ENCODE results near the gene RNASET2.
A peak's percentile ranks its signal among the peaks of the same experiment; 100 is the strongest.

The RNASET2 gene, protein sequence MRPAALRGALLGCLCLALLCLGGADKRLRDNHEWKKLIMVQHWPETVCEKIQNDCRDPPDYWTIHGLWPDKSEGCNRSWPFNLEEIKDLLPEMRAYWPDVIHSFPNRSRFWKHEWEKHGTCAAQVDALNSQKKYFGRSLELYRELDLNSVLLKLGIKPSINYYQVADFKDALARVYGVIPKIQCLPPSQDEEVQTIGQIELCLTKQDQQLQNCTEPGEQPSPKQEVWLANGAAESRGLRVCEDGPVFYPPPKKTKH

GRCh38 chr6:166956444-166957086 lies at the start of gene RNASET2:
TSS of gene RNASET2 (minus strand) at chr6:166956550. CDS start at chr6:166956182, 368 bp downstream.
- peak; percentile 88 for DNase-seq (ENCODE audit: low spot score)

DNA sequence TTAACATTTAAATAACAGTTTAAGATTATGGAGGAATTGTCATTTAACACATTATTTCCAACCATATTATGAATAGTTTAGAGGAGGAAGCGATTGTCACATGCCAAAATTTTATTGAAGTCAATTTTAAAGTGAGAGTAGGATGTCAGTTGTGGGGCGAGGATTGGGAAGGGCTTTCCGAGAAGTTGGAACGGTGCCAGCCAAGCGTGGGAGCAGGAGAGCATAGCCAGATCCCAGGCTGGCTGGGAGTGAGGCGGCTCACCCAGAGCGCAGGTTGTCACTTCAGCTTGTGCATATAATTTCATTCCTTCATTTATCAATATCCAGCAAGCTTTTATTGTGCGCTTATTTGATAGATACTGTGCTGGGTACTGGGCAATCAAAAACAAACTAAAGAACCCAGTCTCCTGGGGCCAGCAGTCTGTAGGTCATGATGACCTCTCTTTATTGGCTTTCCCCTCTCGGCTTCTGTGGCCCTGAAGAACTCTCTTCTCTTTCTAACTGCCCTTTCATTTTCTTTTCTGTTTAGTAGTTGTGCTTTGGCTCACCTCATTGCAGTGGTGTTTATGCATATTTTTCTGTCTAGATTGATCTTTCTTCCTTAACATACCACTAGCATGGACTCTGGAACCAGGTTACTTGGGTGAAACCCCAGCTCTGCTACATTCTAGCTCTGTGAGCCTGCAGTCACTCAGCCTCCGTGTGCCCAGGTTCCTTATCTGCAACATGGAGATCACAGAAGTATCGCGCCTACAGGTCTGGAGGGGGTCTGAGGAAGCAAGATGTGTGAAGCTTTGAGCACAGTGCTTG lies 49.2 kb upstream of the RNASET2 start:
- no peak for DNase-seq (ENCODE audit: low spot score)

- DNase-seq (ENCODE audit: low spot score), result no peak
Observed at GRCh38 chr6:167000759-167001158, 44.4 kb upstream of the RNASET2 start.

DNA sequence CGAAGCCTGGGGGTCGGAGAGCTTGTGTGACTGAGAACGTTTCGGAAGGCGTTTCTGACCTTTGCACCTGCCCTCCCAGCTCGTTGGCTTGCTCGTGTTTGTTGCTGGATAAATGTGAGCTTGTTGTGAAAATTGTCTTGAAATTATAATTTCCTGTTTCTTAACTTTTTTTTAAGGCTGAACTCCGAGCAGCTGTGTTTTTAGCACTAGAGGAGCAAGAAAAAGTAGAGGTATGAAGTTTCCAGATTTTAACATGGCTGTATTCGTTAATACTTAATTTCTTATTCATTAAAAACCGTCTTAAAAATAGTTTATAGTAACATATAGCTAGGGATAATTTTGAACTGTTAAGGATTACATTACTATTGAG lies 43.5 kb upstream of the RNASET2 start:
- peak; percentile 48 for DNase-seq (ENCODE audit: low spot score)

DNA sequence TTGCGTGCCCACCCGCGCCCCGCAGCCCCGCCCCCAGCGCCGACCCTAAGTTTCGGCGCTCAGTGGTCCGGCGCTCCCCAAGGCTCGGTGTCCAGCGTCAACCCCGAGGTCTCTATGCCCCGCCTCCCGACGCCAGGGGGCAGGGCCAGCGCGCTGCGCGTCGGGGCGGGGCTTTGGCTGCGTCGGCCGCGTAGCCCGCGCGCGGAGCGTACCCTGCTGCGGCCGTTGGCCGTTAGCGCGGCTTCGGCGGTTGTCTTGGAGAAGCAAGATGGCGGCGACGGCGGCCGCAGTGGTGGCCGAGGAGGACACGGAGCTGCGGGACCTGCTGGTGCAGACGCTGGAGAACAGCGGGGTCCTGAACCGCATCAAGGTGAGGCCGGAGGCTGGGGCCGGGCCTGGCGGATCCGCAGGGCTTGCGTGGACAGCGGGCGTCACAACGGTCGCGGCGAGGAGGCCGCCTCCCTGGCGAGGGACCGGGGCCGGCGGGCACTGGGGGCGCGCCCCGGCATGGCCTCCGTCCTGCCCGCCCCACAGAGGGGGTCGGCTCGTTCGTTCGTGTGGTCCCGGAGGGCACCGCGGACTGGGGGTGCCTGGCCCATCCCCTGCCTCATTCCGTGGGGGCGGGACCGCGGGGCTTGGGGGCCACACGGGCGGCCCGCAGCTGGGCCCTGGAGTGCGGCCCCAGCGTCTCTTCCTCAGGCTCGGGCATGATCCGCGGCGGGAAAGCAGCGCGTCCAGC lies 43.0 kb upstream of the RNASET2 start, which contains the start of gene CEP43:
Gene CEP43, plus strand, starts transcription at position 253 of the 739 bp plus-strand sequence. Its CDS starts 16 bp downstream, at position 269.
- DNase-seq (ENCODE audit: low spot score), result peak; percentile 93

DNA sequence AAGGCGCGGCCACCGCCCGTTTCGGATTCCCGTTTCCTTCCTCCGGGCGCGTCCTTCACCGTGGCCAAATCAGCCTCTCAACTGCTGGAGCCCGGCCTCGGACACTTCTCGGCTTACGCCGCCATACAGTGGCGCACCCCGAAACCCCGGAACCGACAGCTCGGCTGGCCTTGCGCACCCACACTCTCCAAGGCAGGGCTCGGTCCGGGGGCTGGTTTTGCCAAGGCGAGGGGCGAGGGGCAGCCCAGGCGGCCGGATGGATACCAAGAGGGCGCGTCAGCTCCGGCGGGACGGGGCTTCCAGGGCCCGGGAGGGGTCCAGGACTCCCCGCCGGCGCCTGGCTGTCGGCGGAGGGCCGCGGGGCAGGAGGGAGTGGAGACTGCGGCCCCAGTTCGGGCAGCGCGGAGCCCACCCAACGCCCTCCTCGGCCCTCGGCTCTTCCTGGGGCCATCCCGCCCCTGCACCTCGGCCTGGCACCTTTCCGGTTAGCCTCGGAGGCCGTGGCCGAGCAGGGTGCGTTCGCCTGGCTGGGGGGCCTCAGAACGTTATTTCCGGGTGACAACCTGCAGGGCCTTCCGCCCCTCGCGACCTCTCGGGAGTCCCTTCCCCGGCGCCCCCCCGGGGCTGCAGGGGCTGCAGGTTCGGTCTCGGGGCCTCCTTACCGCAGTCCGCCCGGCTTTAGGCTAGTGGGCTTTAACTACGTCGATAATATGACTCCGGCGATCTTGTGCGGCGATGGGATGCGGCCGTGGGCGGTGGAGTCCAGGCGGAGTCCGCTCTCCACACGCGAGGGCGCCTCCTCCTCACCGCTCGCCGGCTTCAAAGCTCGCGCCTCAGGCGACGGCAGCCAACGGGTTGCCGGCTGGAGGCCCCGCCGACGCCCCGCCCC lies 42.1 kb upstream of the RNASET2 start:
- peak; percentile 20 for DNase-seq (ENCODE audit: low spot score)

GRCh38 chr6:166997768-166998255 lies 41.5 kb upstream of the RNASET2 start:
- peak; percentile 90 for DNase-seq (ENCODE audit: low spot score)

DNA sequence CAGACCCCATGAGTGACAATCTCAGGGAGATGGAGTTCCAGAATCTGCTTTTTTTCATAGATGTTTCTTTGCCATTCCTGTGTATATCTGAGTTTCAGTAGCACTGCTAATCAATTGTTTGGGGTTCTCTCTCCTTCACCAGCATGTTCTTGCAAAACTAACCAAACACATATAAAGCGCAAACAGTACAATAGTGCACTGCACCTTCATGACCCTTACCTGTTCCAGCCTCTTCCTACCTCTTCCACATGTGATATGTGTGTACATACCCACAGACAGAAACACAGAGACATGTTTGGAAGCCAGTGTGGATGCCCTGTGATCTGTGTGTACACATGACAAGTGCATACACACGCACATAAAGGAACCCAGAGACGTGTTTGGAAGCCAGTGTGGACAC lies 41.0 kb upstream of the RNASET2 start:
- DNase-seq (ENCODE audit: low spot score), result no peak

DNA sequence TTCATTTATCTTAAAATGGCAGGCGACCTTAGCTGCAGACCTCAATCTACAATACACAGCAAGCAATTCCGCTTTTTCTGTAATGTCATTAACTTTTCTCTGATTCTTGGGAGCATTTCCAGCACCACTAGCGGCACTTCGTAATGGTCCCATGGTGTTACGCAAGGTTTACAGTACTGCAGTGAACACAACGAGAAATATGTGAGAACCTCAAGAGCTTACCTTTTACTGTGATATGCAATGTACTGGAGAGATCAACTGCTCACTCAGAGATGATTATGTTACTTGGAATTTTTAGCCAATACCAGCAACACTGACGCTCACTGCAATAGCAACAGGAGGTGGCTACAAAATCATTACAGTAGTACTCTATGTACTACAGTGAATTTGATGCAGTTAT lies 40.1 kb upstream of the RNASET2 start:
- no peak for DNase-seq (ENCODE audit: low spot score)

DNA sequence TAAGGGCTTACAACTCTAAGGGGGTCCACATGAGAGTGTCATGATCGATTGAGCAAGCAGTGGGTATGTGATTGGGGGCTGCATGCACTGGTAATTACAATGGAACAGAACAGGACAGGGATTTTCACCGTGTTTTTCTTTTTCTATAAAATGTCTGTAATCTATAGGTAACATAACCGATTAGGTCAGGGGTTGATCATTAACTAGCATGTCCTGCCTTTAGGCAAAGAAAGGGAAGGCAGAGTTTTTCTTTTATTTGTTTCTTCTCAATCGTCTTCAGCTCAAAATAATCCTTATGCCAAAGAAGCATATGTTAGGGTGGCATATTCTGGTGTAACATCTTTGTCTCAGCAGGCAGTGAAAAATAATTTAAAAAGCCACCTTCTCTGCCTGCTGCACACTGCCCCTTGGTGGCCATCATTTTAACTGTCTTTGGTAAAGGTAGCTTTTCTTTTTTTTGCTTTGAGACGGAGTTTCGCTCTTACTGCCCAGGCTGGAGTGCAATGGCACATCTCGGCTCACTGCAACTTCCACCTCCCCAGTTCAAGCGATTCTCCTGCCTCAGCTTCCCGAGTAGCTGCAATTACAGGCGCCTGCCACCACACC lies 33.2 kb upstream of the RNASET2 start:
- peak; percentile 34 for DNase-seq (ENCODE audit: low spot score)

GRCh38 chr6:166988674-166989201 lies 32.4 kb upstream of the RNASET2 start:
- DNase-seq (ENCODE audit: low spot score), result no peak

- DNase-seq (ENCODE audit: low spot score), result no peak
Observed at GRCh38 chr6:166987930-166988329, 31.6 kb upstream of the RNASET2 start.

DNA sequence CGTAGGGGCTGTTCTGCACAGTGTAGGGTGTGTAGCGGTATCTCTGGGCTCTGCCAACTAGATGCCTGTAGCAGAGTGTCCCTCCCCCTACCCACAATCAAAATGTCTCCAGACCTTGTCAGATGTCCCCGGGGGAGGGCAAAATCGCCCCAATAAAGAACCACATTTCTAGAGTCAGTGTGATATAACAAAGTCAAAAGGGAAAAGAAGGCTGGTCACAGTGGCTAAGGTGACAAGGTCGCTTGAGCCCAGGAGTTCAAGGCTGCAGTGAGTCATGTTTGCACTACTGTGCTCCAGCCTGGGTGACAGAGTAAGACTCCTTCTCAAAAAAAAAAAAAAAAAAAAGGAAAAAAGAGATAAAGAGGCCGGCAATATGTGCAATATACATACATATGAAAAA lies 31.1 kb upstream of the RNASET2 start:
- no peak for DNase-seq (ENCODE audit: low spot score)

DNA sequence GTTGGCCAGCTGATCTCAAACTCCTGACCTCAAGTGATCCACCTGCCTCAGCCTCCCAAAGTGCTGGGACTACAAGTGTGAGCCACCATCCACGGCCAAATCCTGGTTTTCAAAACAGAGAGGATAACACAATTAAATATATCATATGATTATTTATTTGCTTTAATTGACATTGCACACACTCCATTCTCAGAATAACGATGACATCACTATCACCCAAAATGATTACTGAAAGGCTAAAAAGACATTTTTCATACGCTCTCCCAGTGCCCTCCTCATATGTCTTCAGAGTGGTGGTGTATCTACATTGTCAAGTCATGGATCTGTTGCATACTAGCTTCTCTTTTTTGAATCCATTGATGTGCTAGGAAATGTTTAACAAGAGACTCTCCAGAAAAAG lies 24.4 kb upstream of the RNASET2 start:
- no peak for DNase-seq (ENCODE audit: low spot score)

DNA sequence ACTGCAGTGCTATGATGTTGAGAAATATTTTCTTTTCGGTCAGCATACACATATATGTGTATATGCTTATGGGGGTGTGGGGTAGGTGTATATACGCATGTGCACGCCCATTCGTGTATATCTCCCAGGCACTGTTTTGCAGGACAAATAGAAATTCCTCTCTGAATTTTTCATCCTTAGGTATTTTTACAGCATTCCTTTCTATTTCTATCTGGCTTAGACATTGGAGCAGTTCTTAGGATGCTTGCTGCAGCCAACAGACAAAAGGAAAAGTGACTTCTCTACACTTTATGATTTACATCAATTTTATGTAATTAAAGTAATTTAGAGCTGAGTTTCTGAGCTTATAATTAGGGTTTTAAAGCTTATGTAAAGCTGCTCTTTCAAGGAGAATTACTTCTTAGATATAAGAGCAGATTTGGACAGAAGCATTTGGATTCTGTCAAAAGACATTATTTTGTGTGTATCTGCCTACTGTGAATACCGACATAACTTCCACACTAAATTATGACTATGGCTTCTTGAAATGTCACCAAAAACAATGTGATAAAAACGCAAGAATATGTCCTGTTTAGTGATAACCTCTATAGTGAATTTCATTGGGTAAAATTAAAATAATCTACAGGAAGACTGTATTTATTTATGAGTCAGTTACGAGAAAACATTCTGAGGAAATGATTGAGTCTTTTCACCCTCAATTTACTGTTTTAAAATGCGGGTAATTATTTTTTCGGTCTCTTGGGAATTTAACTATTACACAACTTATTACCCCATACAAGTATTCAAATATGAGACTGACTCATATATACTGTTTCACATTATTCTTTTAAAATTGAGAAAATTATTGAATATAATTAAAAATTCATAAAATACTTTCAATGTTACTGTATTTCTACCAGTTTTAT lies 21.5 kb upstream of the RNASET2 start:
- DNase-seq (ENCODE audit: low spot score), result no peak

DNA sequence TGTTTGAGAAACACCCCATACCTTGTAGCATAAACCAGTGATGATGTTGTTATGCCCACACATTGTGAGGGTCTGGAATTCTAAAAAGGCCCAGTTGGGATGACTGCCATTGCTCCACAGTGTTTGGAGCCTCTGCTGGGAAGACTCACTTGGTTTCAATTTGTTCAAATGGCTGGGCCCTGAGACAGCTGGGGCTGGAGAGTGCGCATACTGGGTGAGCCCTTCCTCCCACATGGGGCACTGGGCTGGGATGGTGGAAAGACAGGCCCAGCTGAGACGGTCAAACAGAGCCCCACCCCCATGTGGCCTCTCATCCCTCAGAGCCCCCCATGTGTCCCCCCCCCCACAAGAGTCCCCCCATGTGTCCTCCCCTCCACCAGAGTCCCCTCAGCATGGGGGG lies 20.3 kb upstream of the RNASET2 start:
- DNase-seq (ENCODE audit: low spot score), result no peak

DNA sequence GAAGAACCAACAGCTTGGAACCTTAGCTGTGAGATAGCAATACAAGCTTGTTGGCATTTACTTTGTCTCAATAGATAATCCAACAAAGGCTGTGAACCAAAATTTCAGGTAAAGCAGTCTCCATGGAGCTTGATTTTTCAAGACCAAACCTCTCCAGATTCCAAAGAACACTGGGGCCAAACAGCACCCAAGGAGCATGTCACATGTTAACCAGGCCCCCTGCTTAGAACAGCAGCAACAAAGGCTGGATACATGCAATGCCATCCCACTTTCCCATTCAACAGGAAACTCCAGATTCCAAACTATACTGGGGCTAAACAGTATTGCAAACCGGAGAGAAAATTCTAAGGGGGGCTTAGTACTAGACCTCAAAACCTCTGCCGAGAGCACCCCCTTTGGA lies 15.8 kb upstream of the RNASET2 start:
- no peak for DNase-seq (ENCODE audit: low spot score)

DNA sequence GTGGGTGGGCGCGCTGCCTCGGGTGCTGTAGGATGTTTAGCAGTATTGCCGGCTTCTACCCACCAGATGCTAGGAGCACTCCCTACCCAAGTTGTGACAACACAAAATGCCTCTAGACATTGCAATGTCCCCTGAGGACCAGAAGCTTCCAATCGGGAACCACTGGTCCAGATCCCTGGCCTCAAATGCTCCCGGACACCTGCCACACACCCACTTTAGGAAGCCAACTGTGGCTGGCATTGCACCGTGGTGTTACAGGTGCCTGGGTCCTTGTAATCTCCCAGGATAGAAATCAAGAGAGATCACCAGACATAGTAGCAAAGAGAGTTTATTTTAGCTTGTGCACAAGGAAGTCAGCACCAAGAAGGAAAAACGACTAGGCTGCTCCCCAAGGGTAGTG lies 14.9 kb upstream of the RNASET2 start:
- DNase-seq (ENCODE audit: low spot score), result no peak

- DNase-seq (ENCODE audit: low spot score), result no peak
Observed at GRCh38 chr6:166970776-166971175, 14.4 kb upstream of the RNASET2 start.

Data from RKO (cell line).